ENCODE results near the gene IGSF8.
A peak's percentile ranks its signal among the peaks of the same experiment; 100 is the strongest.

IGSF8 gene

DNA sequence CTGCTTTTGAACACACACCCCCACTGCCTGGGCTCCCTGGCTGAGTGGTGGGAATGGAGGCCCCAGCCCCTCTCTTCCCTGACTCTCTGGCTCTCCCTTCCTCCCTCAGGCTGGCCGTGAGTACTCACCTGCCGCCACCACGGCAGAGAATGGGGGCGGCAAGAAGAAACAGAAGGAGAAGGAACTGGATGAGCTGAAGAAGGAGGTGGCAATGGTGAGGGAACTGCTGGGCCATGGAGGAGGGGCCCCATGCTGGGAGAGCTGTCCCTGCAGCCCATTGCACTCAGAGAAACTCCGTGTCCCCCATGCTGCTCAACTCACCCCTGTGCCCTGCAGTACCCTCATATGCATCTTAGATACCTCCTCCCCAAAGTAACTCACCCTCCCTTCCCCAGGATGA lies 22.4 kb upstream of the IGSF8 start:
- TF ChIP-seq, protein P1, sequence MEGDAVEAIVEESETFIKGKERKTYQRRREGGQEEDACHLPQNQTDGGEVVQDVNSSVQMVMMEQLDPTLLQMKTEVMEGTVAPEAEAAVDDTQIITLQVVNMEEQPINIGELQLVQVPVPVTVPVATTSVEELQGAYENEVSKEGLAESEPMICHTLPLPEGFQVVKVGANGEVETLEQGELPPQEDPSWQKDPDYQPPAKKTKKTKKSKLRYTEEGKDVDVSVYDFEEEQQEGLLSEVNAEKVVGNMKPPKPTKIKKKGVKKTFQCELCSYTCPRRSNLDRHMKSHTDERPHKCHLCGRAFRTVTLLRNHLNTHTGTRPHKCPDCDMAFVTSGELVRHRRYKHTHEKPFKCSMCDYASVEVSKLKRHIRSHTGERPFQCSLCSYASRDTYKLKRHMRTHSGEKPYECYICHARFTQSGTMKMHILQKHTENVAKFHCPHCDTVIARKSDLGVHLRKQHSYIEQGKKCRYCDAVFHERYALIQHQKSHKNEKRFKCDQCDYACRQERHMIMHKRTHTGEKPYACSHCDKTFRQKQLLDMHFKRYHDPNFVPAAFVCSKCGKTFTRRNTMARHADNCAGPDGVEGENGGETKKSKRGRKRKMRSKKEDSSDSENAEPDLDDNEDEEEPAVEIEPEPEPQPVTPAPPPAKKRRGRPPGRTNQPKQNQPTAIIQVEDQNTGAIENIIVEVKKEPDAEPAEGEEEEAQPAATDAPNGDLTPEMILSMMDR (conservative IDR thresholded peaks at IDR 0.05; ENCODE audit: low read length): no peak
- no peak for DNase-seq (ENCODE audit: low read depth)
- H3K4me3 ChIP-seq (ENCODE audit: low read length): no peak overlapping the region

GRCh38 chr1:160118928-160119327 lies 20.5 kb upstream of the IGSF8 start:
- no peak overlapping the region for H3K4me3 ChIP-seq (ENCODE audit: low read length)
- no peak for DNase-seq (ENCODE audit: low read depth)
- TF ChIP-seq, protein P1 (conservative IDR thresholded peaks at IDR 0.05; ENCODE audit: low read length): no peak

GRCh38 chr1:160117709-160118183 lies 19.3 kb upstream of the IGSF8 start:
- peak; percentile 49 for DNase-seq (ENCODE audit: low read depth)
- TF ChIP-seq, protein P1 (conservative IDR thresholded peaks at IDR 0.05; ENCODE audit: low read length): no peak
- H3K4me3 ChIP-seq (ENCODE audit: low read length): no peak overlapping the region

GRCh38 chr1:160117300-160117699 lies 18.9 kb upstream of the IGSF8 start:
- TF ChIP-seq, protein P1 (conservative IDR thresholded peaks at IDR 0.05; ENCODE audit: low read length): no peak
- no peak for DNase-seq (ENCODE audit: low read depth)
- H3K4me3 ChIP-seq (ENCODE audit: low read length): no peak overlapping the region

GRCh38 chr1:160116283-160117147 lies 18.1 kb upstream of the IGSF8 start:
- DNase-seq (ENCODE audit: low read depth): peak; percentile 56
- TF ChIP-seq, protein P1 (conservative IDR thresholded peaks at IDR 0.05; ENCODE audit: low read length): no peak
- H3K4me3 ChIP-seq (ENCODE audit: low read length): no peak overlapping the region

- no peak for DNase-seq (ENCODE audit: low read depth)
- TF ChIP-seq, protein P1 (conservative IDR thresholded peaks at IDR 0.05; ENCODE audit: low read length): no peak
- no peak within 1 kb of the TSS for H3K4me3 ChIP-seq (ENCODE audit: low read length)
These were observed 17.3 kb upstream of the IGSF8 start, which contains the start of gene ATP1A2 for GRCh38 chr1:160115545-160116282. ATP1A2 (plus strand) TSS chr1:160115759; CDS start chr1:160115862, 103 bp downstream.
